ENCODE measurements around the gene PTPN7.

DNA sequence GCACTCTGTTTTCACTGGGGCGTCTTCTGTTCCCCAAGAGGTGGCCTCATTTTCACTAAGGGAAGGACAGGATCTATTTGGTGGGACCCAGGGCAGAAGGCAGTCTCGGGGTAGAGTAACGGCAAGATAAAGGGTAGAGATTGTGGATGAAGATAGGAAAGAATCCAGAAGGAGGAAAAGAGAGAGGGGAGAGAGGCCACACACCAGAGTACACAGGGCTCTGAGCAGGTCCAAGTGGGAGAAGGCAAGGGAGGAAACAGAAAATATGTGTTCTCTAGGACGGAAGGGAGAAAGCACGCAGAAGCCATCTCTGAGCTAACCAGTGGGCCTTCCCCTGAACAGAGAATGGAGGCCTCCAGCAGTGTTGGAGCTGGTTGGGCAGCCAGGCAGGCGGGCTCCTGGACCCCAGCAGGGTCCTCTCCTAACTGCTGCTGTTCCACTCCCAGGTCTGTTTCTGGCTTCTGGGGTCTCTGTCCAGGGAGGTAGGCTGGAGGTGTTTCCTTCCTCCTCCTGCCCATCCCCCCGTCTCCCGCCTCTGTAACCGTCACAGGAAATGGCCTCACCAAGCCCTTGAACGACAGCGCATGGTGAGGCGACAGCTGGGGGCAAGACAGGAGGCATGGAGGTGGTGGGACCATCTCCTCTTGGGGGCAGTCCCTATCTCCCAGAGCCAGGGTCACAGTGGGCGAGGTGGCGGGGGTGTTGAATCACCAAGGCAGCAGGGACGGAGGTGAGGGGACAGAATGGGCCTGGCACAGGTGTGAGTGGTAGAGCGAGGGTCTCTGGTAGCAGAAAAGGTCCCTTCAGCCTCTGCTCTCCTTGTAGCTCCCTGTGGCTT lies 649 bp downstream of the PTPN7 start:
- TF ChIP-seq, protein P1, sequence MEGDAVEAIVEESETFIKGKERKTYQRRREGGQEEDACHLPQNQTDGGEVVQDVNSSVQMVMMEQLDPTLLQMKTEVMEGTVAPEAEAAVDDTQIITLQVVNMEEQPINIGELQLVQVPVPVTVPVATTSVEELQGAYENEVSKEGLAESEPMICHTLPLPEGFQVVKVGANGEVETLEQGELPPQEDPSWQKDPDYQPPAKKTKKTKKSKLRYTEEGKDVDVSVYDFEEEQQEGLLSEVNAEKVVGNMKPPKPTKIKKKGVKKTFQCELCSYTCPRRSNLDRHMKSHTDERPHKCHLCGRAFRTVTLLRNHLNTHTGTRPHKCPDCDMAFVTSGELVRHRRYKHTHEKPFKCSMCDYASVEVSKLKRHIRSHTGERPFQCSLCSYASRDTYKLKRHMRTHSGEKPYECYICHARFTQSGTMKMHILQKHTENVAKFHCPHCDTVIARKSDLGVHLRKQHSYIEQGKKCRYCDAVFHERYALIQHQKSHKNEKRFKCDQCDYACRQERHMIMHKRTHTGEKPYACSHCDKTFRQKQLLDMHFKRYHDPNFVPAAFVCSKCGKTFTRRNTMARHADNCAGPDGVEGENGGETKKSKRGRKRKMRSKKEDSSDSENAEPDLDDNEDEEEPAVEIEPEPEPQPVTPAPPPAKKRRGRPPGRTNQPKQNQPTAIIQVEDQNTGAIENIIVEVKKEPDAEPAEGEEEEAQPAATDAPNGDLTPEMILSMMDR (conservative IDR thresholded peaks at IDR 0.05; ENCODE audit: low read depth, low read length) = no peak
- TF ChIP-seq EZH2 (IDR thresholded peaks at IDR 0.05; ENCODE audit: low read length, unreplicated experiment) = no peak

Measured in PC-3 (cell line).